Putamen (tissue), 1 donor: ENCODE data around the gene RTL1.

ENCODE experiments used
- DNase-seq: peaks from one replicate; pipeline ENCODE4 v3.0.0-alpha.2; 2016; ENCODE audit warnings: low spot score

The RTL1 gene

GRCh38 chr14:100849115-100849781 lies 54.3 kb downstream of the RTL1 start:
- no peak for DNase-seq

DNA sequence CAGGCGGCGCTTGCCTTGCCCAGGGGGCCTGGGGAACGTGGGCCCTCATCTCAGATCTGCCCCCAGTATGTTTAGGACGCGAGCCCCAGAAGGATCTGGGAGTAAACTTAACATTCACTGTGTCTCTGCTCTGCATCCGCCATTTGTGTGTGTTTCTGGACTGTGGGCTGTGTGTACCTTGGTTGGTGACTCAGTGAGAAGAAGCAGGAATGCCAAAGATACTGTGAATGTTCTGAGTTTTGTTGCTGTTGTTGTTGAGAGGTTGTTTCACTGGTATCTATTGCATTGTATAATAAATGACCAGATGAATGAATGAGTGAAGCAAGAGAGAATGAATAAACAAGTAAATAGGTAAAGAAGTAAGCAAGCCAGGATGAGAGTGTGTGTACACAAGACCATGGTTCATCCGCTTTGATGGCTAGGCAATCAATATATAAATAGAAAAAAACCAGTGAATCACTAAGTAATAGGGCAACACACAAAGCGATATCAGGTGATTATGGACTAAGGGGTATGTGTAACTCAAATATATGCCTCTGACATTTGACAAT lies 57.1 kb downstream of the RTL1 start:
- DNase-seq: no peak

- no peak for DNase-seq
Observed at GRCh38 chr14:100845341-100845740, 58.2 kb downstream of the RTL1 start.

- no peak for DNase-seq
Observed at GRCh38 chr14:100844846-100845245, 58.7 kb downstream of the RTL1 start.

- DNase-seq: no peak
Observed at GRCh38 chr14:100844421-100844820, 59.1 kb downstream of the RTL1 start.

DNA sequence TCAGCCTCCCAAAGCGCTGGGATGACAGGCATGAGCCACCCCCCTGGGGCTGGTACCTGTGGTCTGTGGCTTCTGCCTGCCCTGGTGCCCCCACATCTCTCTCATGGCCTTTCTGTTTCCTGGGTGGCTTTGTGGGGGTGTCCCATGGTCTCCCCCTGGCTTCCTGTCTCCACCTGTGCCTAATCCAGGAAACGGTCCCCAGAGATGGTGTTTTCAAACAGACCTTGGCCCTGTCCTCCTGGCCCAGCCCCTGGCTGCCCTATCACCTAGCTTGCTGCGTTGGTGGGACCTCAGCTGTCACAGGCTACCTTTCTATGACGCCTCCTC lies 59.5 kb downstream of the RTL1 start:
- DNase-seq: no peak

DNA sequence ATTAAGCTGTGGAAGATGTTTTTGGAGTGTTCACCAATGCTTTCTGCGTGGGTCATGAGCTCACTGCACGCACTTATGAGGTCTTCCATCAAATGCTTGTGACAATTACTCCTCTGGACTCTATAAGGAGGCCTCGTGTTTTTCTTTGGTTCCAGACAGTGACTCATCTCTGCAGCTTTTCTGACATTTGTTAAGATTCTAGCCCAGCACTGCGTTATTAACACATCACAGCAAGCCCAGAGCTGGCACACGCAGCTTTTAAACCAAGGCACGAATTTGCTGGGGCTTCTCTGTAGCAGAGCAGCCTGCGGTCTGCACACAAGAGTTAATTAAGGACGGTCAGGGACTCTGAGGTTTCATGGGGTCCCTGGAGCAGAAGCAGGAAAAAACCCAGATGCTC lies 60.7 kb downstream of the RTL1 start:
- no peak for DNase-seq

GRCh38 chr14:100841761-100842403 lies 61.6 kb downstream of the RTL1 start:
- DNase-seq: no peak

GRCh38 chr14:100841066-100841760 lies 62.3 kb downstream of the RTL1 start:
- DNase-seq: no peak

GRCh38 chr14:100840286-100841065 lies 63.0 kb downstream of the RTL1 start:
- DNase-seq: no peak

- no peak for DNase-seq
Observed at GRCh38 chr14:100839681-100840111, 63.8 kb downstream of the RTL1 start.

DNA sequence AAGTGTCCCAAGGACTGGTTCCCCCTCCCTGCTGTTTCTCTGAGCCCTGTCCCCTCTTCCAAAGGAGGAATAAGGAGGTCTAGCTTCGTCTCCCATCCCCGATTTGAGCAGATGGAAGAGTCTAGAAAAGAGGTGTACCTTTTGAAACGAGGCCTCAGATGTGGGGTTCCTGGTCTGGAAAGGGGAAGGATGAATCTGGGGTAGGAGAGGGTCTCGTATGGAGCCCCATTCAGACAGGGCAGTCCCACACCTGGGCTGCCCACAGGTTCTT lies 64.3 kb downstream of the RTL1 start:
- DNase-seq: no peak

GRCh38 chr14:100838493-100839314 lies 64.8 kb downstream of the RTL1 start:
- no peak for DNase-seq

- DNase-seq: no peak
Observed at GRCh38 chr14:100837805-100838350, 65.6 kb downstream of the RTL1 start.

DNA sequence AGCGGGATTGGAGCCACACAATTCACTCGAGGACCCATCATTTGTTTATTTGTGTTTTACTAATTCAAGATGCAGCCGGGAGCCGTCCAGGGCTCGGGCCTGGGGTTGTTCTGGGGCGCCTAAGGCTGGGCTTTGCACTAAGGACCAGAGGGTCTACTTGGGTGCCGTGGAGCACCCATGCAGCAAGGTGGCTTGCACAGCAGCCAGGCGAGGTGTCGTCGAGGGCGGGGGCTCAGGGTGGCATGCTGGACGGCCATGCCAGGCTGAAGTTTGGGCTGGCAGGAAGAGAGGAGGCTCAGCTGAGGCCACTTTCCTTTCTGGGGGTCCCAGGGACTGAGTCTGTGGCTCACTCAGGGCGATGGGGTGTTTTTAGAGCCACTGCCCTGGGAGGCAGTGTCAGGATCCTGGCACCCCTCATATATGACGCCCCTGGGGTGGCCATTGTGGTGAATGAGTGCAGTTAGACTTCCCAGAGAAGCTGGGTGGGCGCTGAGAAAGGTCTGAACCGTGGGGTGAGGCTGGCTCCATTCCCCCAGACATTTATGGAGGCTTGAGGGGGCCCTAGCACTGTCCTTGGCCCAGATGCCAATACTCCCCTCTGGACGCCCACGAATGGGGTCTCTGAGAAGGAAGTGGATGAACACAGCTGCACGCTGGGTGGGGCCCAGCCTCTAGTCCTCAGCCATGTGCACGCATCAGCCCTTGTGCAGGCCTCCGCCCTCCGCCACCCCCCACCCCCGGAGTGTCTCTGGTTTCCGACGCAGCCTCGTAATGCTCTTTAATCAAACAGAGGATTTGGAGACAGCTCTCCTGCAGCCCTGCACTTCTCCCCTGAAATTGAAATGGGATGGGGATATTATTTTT lies 66.3 kb downstream of the RTL1 start:
- no peak for DNase-seq

GRCh38 chr14:100836311-100836805 lies 67.2 kb downstream of the RTL1 start:
- DNase-seq: no peak

- no peak for DNase-seq
Observed at GRCh38 chr14:100835548-100836310, 67.8 kb downstream of the RTL1 start.

GRCh38 chr14:100834794-100835547 lies 68.6 kb downstream of the RTL1 start:
- no peak for DNase-seq
